GM13977 (cell line): ENCODE data around the gene SENP7.

Source experiments
- DNase-seq: peaks from one replicate; pipeline ENCODE4 v3.0.0; 2012; ENCODE audit warnings: low spot score
- in situ Hi-C: fragments of 300-500 bp; cut with MboI; formaldehyde crosslinking; loops from one replicate; pipeline ENCODE4 v1.12.0; 2022; ENCODE audit warnings: low sequenced_read_pairs, low pct_unique_long_range_greater_than_20kb, mixed read lengths, inconsistent platforms; ENCODE audit not compliant: unreplicated experiment
- TF ChIP-seq, protein P1 (sequence below): IDR thresholded peaks from 2 replicates; pipeline ENCODE4 v1.5.1; 2012; ENCODE audit warnings: mild to moderate bottlenecking, control low read depth; ENCODE audit not compliant: insufficient read depth; ENCODE audit errors: extremely low read depth, missing control alignments

Gene SENP7

DNA sequence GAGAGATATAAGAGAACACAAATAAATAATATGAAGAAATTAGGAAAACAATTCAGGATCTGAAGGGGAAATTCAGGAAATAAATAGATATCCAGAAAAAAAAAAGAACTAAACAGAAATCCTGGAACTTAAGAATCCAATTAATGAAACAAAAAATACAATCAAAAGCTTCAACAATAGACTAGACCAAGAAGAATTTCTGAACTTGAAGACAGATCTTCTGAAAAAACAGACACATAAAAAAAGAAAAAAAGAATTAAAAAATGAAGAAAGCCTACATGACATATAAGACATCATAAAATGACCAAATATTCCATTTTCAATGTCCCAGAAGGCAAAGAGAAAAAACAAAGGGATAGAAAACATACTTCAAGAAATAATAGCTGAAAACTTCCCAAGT is 124.3 kb downstream of the SENP7 start:
- no peak for DNase-seq
- in situ Hi-C loops: no loop called here
- TF ChIP-seq, protein P1, sequence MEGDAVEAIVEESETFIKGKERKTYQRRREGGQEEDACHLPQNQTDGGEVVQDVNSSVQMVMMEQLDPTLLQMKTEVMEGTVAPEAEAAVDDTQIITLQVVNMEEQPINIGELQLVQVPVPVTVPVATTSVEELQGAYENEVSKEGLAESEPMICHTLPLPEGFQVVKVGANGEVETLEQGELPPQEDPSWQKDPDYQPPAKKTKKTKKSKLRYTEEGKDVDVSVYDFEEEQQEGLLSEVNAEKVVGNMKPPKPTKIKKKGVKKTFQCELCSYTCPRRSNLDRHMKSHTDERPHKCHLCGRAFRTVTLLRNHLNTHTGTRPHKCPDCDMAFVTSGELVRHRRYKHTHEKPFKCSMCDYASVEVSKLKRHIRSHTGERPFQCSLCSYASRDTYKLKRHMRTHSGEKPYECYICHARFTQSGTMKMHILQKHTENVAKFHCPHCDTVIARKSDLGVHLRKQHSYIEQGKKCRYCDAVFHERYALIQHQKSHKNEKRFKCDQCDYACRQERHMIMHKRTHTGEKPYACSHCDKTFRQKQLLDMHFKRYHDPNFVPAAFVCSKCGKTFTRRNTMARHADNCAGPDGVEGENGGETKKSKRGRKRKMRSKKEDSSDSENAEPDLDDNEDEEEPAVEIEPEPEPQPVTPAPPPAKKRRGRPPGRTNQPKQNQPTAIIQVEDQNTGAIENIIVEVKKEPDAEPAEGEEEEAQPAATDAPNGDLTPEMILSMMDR: no peak

DNA sequence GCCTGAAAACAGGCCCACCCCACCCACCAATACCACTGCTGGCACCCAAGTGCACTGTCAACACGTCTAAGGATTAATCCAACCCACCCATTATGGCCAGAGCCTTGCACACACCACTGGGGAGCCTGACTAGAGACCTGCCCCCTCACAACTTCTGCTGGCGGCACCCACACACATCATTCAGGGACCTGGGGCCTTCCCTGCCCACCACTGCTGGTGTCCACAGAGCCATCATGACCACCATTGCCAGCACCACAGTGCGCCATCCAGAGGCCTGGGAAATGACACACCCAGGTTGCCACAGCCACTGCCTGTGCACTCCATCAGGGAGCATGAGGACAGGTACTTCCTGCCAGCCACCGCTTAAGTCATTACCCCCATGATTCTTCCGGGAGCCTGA is 125.7 kb downstream of the SENP7 start:
- DNase-seq: no peak
- in situ Hi-C loops: no loop called here
- TF ChIP-seq, protein P1: no peak

DNA sequence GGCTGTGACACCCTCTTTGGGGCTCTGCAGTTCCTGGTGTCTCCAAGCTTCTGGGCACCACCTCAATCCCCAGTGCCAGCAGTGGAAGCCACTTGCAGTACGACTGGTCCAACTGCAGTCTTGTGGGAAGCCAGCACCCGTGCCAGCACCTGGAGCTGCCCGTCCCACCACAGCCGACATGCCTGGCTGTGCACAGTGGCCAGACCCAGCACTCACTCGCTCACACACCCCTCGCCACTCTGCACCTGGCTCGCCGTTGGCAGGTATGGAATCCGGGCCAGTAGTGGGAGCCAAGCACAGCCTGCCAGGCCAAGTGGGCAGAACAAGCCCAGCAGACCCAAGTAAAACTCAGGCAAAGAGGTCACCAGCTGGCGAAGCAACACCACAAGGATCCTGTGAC is 128.6 kb downstream of the SENP7 start:
- no peak for DNase-seq
- TF ChIP-seq, protein P1: no peak
- in situ Hi-C loops: no loop called here

DNA sequence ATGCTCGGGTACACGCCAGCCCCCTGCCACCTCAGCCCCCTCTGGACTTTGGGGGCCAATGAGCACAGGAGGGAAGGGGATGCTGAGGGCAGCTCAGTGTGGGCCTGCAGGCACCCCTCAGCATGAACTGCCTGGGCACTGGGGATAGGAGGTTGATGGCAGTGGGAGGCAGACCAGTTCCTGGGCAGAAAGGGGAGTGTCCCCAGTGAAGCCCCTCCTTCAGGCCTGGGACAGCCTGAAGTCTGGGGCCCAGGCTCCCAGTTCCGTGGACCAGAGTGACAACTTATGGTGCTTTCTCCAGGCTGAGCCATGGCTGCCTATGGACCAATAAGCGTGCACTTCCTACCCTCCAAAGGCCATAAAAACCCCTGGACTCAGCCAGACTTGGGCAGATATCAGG is 129.4 kb downstream of the SENP7 start:
- TF ChIP-seq, protein P1: no peak
- no peak for DNase-seq
- in situ Hi-C loops: no loop called here

DNA sequence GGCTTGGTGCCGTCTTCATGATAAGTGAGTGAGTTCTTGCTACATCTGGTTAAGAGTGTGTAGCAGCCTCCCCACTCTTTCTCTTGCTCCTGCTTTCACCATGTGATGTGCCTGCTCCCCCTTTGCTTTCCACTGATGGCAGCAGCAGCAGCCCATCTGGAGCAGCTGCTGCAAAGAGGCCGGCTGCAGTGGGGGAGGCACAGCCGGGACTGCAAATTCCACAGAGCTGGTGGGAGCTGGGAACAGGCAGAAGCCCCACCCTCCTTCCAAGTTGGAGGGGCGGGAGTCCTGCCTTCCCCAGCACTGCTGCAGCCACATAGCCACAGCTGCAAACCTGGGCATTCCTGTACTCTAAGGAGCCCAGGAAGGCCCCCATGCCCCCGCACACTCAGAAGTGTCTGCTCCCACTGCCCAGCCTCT is 129.8 kb downstream of the SENP7 start:
- in situ Hi-C loops: no loop called here
- DNase-seq: no peak
- TF ChIP-seq, protein P1: no peak

DNA sequence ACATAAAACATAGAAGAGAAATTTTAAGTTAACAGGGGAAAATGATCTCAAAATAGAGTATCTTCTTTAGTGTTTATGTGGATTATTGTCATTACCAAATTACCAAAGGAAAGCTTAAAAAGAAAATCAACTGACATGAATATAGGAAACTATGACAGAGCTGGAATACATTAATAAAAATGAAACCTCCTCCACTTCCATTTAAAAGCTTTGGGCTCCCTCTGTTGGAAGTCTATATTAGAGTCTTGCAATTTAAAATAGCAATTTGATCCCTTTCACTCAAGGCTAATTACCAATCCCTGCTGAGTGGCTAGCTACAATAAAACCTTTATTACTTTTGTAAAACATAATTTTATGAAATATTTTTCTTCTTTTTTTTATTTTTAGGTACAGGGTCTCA is 131.2 kb downstream of the SENP7 start:
- in situ Hi-C loops: no loop called here
- no peak for DNase-seq
- TF ChIP-seq, protein P1: peak; percentile 58

DNA sequence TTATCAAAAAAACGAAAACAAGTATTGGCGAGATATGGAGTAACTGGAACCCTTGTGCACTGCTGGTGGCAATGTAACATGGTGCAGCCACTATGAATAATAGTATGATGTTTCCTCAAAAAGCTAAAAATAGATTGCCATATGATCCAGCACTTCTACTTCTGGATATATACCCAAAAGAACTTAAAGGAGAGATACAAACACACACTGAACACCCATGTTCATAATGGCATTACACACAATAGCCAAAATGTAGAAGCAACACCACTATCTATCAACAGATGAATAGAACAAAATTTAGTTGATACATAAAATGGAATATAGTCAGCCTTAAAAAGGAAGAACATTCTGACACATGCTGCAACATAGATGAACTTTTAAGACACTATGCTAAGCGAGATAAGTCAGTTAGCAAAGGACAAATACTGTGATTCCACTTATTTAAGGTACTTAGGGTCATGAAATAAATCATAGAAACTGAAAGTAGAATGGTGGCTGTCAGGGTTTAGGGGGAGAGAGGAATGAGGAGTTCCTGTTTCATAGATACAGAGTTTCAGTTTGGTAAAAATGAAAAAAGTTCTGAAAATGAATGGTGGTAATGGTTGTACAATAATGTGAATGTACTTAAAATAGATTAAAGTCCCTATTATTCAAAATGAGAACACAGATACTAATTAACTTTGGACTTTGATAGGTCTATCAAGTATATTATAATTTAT is 133.2 kb downstream of the SENP7 start:
- TF ChIP-seq, protein P1: no peak
- peak; percentile 46 for DNase-seq
- in situ Hi-C loops: no loop called here
